Neural progenitor cell (in vitro differentiated cells): ENCODE data around the gene CYBB.

Experiments
- EZH2 ChIP-seq: fragments of 200-600 bp; sonication (generic); IDR thresholded peaks from 2 replicates; pipeline ENCODE4 v1.6.1; 2017; ENCODE audit warnings: antibody characterized with exemption, mild to moderate bottlenecking, moderate library complexity
- EZH2phosphoT487 ChIP-seq: fragments of 200-600 bp; sonication (generic); IDR thresholded peaks from 2 replicates; pipeline ENCODE4 v1.6.1; 2017; ENCODE audit warnings: antibody characterized with exemption
- TF ChIP-seq, protein P1 (sequence below): fragments of 200-600 bp; sonication (generic); IDR thresholded peaks from 2 replicates; pipeline ENCODE4 v1.5.1; 2017; ENCODE audit warnings: antibody characterized with exemption, mild to moderate bottlenecking

DNA sequence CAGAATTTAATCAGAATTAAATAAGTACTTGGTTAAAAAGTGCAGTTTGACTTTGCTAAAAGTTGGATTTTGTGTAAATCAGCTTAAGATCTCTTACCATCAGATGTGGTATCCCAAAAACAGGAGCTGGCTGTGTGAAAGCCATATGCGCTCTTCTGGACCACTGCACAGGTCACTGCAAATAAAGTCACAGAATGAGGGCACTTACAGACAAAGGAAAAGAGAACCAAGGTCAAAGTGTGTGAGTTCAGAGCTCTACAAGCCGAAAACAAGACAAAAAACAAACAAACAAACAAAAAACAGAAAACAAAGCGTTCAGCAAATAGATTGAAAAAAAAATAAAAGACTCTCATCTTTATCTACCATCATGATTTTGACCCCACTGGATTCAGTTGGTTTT is 61.1 kb downstream of the CYBB start:
- TF ChIP-seq, protein P1, sequence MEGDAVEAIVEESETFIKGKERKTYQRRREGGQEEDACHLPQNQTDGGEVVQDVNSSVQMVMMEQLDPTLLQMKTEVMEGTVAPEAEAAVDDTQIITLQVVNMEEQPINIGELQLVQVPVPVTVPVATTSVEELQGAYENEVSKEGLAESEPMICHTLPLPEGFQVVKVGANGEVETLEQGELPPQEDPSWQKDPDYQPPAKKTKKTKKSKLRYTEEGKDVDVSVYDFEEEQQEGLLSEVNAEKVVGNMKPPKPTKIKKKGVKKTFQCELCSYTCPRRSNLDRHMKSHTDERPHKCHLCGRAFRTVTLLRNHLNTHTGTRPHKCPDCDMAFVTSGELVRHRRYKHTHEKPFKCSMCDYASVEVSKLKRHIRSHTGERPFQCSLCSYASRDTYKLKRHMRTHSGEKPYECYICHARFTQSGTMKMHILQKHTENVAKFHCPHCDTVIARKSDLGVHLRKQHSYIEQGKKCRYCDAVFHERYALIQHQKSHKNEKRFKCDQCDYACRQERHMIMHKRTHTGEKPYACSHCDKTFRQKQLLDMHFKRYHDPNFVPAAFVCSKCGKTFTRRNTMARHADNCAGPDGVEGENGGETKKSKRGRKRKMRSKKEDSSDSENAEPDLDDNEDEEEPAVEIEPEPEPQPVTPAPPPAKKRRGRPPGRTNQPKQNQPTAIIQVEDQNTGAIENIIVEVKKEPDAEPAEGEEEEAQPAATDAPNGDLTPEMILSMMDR = no peak
- no peak for TF ChIP-seq EZH2
- no peak for TF ChIP-seq EZH2phosphoT487
